H1 (cell line): Measurements from ENCODE around the gene DNAH10. TPM values are rescaled to one million over a fixed set of nuclear protein-coding genes. Genes with fewer than 3 reads are reported as not detected.

Experiments used
- CTCF ChIA-PET: fragments of 300-600 bp; sonication (Branson Sonifier 250); formaldehyde crosslinking; loops from one replicate; lab custom pipeline; 2021; ENCODE audit not compliant: partially characterized antibody; lab: Charles Lee
- POLR2A ChIA-PET: fragments of 300-600 bp; sonication (Branson Sonifier 250); formaldehyde crosslinking; loops from one replicate; lab custom pipeline; 2021; ENCODE audit warnings: inconsistent platforms; ENCODE audit not compliant: partially characterized antibody; lab: Charles Lee
- DNase-seq, 2 experiments: peaks; one replicate each; pipeline versions ENCODE4 v3.0.0 to v3.0.0-alpha.2; 2010 to 2022; ENCODE audit warnings: low spot score in 2 of 2, low read depth in 1 of 2, mixed read lengths in 1 of 2
- FAIRE-seq: peaks from 2 replicates; lab custom pipeline; 2011; peaks lifted over from hg19 to GRCh38; lab: Jason Lieb, UNC
- H2AFZ ChIP-seq: 2 replicates; pipeline ENCODE4 v1.8.1; 2012; ENCODE audit warnings: low read length, inconsistent platforms
- H2AK5ac ChIP-seq: 2 replicates; pipeline ENCODE4 v1.6.1; 2013; ENCODE audit warnings: low read depth, low read length
- H2BK120ac ChIP-seq: replicated peaks from 2 replicates; pipeline ENCODE3; 2013; ENCODE audit warnings: low read depth, low read length, inconsistent platforms
- H2BK12ac ChIP-seq: 2 replicates; pipeline ENCODE4 v1.6.1; 2013; ENCODE audit warnings: low read depth, low read length
- H2BK15ac ChIP-seq: 2 replicates; pipeline ENCODE4 v1.6.1; 2013; ENCODE audit warnings: low read length
- H2BK20ac ChIP-seq: 2 replicates; pipeline ENCODE4 v1.6.1; 2013; ENCODE audit warnings: low read length
- H2BK5ac ChIP-seq: 2 replicates; pipeline ENCODE4 v1.6.1; 2013; ENCODE audit warnings: low read depth, low read length
- H3K14ac ChIP-seq: 2 replicates; pipeline ENCODE4 v1.6.1; 2013; ENCODE audit warnings: inconsistent platforms; ENCODE audit not compliant: insufficient read length
- H3K18ac ChIP-seq: 2 replicates; pipeline ENCODE4 v1.6.1; 2013; ENCODE audit warnings: low read length; ENCODE audit errors: extremely low read depth
- H3K23ac ChIP-seq: 2 replicates; pipeline ENCODE4 v1.6.1; 2013; ENCODE audit warnings: inconsistent platforms; ENCODE audit not compliant: insufficient read length
- H3K23me2 ChIP-seq: 2 replicates; pipeline ENCODE4 v1.6.1; 2013; ENCODE audit warnings: low read depth, low read length
- H3K27ac ChIP-seq: 2 replicates; pipeline ENCODE4 v1.6.1; 2011; ENCODE audit warnings: low read depth, low read length, inconsistent platforms
- H3K27me3 ChIP-seq, 4 experiments: replicated peaks in 1 of 4; 1 replicate in 1 of 4; 2 replicates in 3 of 4; pipeline versions ENCODE4 v1.6.1 to v1.8.1; 2011 to 2013; ENCODE audit warnings: low read length in 3 of 4, mild to moderate bottlenecking in 3 of 4, inconsistent platforms in 2 of 4, mixed read lengths in 2 of 4, moderate library complexity in 1 of 4; ENCODE audit not compliant: control insufficient read depth in 3 of 4, insufficient read depth in 3 of 4; ENCODE audit errors: extremely low read depth in 1 of 4
- H3K36me3 ChIP-seq, 4 experiments: 2 replicates each; pipeline versions ENCODE4 v1.6.1 to v1.8.1; 2011 to 2013; ENCODE audit warnings: mild to moderate bottlenecking in 4 of 4, low read length in 3 of 4, moderate library complexity in 2 of 4, control low read depth in 1 of 4, inconsistent platforms in 1 of 4; ENCODE audit not compliant: insufficient read depth in 4 of 4, control insufficient read depth in 2 of 4
- H3K4ac ChIP-seq: replicated peaks from 2 replicates; pipeline ENCODE3; 2013; ENCODE audit warnings: low read length, low read depth, mixed read lengths, inconsistent platforms; ENCODE audit not compliant: insufficient read length
- H3K4me1 ChIP-seq, 4 experiments: replicated peaks in 1 of 4; 1 replicate in 1 of 4; 2 replicates in 3 of 4; pipeline versions ENCODE4 v1.6.1 to v1.8.1; 2011 to 2013; ENCODE audit warnings: low read length in 3 of 4, inconsistent platforms in 2 of 4, mixed read lengths in 1 of 4; ENCODE audit not compliant: insufficient read depth in 4 of 4, control insufficient read depth in 3 of 4
- H3K4me2 ChIP-seq, 2 experiments: 2 replicates each; pipeline versions ENCODE4 v1.6.1 to v1.8.1; 2011 to 2013; ENCODE audit warnings: low read depth in 2 of 2, low read length in 2 of 2, control low read depth in 1 of 2, inconsistent platforms in 1 of 2, mild to moderate bottlenecking in 1 of 2; ENCODE audit not compliant: insufficient read depth in 1 of 2
- H3K4me3 ChIP-seq, 4 experiments: fragments of 200-600, 300-600 bp in 1 of 4; sonication (generic), shearing (Covaris generic), sonication (Bioruptor Twin) in 1 of 4; 2 replicates each; pipeline versions ENCODE4 v1.5.1 to v1.8.1; 2011 to 2016; ENCODE audit warnings: low read length in 4 of 4, low read depth in 3 of 4, control low read depth in 2 of 4, inconsistent platforms in 2 of 4, mild to moderate bottlenecking in 2 of 4, mixed read lengths in 1 of 4, moderate library complexity in 1 of 4; ENCODE audit not compliant: insufficient read depth in 2 of 4; ENCODE audit errors: extremely low read depth in 1 of 4
- H3K56ac ChIP-seq: replicated peaks from 2 replicates; pipeline ENCODE3; 2013; ENCODE audit warnings: low read depth, mild to moderate bottlenecking, mixed read lengths, low read length, inconsistent platforms; ENCODE audit not compliant: insufficient read length
- H3K79me1 ChIP-seq: 2 replicates; pipeline ENCODE4 v1.6.1; 2013; ENCODE audit warnings: low read depth, low read length, control low read depth
- H3K79me2 ChIP-seq, 2 experiments: 2 replicates each; pipeline versions ENCODE4 v1.6.1 to v1.8.1; 2012 to 2013; ENCODE audit warnings: low read length in 2 of 2, mild to moderate bottlenecking in 2 of 2, inconsistent platforms in 1 of 2; ENCODE audit not compliant: insufficient read depth in 2 of 2, control insufficient read depth in 1 of 2
- H3K9ac ChIP-seq, 4 experiments: replicated peaks in 1 of 4; 1 replicate in 1 of 4; 2 replicates in 3 of 4; pipeline versions ENCODE4 v1.6.1 to v1.8.1; 2011 to 2013; ENCODE audit warnings: low read depth in 3 of 4, low read length in 3 of 4, control low read depth in 2 of 4, mild to moderate bottlenecking in 2 of 4, moderate library complexity in 2 of 4, inconsistent platforms in 1 of 4; ENCODE audit errors: extremely low read depth in 1 of 4
- H3K9me3 ChIP-seq, 2 experiments: 2 replicates each; pipeline versions ENCODE4 v1.6.1 to v1.8.1; 2012 to 2013; ENCODE audit warnings: mild to moderate bottlenecking in 2 of 2, moderate library complexity in 2 of 2, control low read depth in 1 of 2, inconsistent platforms in 1 of 2, low read depth in 1 of 2, low read length in 1 of 2, mixed read lengths in 1 of 2; ENCODE audit not compliant: insufficient read depth in 2 of 2
- H4K20me1 ChIP-seq, 2 experiments: replicated peaks in 1 of 2; 2 replicates each; pipeline versions ENCODE3 to v1.8.1; 2011 to 2013; ENCODE audit warnings: inconsistent platforms in 2 of 2, low read length in 2 of 2, mild to moderate bottlenecking in 1 of 2; ENCODE audit not compliant: insufficient read depth in 2 of 2, control insufficient read depth in 1 of 2
- H4K5ac ChIP-seq: 2 replicates; pipeline ENCODE4 v1.6.1; 2013; ENCODE audit warnings: low read length, low read depth, mixed read lengths, inconsistent platforms; ENCODE audit not compliant: insufficient read length
- H4K8ac ChIP-seq: 2 replicates; pipeline ENCODE4 v1.8.0; 2013; ENCODE audit warnings: mild to moderate bottlenecking, moderate library complexity, low read length, inconsistent platforms; ENCODE audit not compliant: insufficient read depth; ENCODE audit errors: extremely low read depth
- H4K91ac ChIP-seq: replicated peaks from 2 replicates; pipeline ENCODE3; 2013; ENCODE audit warnings: low read length, mixed read lengths, inconsistent platforms; ENCODE audit not compliant: insufficient read length
- JUN ChIP-seq: IDR thresholded peaks from 2 replicates; pipeline ENCODE4 v1.6.1; 2011; ENCODE audit warnings: low read depth, mild to moderate bottlenecking, improper control_type of control experiment, low read length
- NRF1 ChIP-seq: IDR thresholded peaks from 2 replicates; pipeline ENCODE4 v1.6.1; 2011; ENCODE audit warnings: mild to moderate bottlenecking, low read depth, low read length, improper control_type of control experiment
- SIX5 ChIP-seq: IDR thresholded peaks from 2 replicates; pipeline ENCODE4 v1.6.1; 2011; ENCODE audit warnings: mild to moderate bottlenecking, low read depth, low read length
- WGBS, 2 experiments: shearing (Covaris generic) in 1 of 2; methylation state at CpG; one replicate each; pipeline versions ENCODE4 v1.1.6 to v1.1.7; 2013 to 2015; ENCODE audit warnings: low lambda C conversion rate in 2 of 2, mixed read lengths in 2 of 2, inconsistent platforms in 1 of 2, low coverage in 1 of 2, missing lambda C conversion rate in 1 of 2; ENCODE audit not compliant: insufficient replicate concordance in 2 of 2, insufficient coverage in 1 of 2, insufficient read length in 1 of 2; ENCODE audit errors: extremely low coverage in 1 of 2, missing lambda C conversion rate in 1 of 2; 5-methylcytosine and 5-hydroxymethylcytosine counted together
- polyA plus RNA-seq, 7 experiments: library from polyadenylated mRNA; depleted of rRNA in 3 of 7; stranded (reverse) in 5 of 7; unstranded in 2 of 7; fragments of >200 nt in 5 of 7; fragments of 200-250 nt in 2 of 7; gene quantifications; 1 replicate in 5 of 7; 2 replicates in 1 of 7; 4 replicates in 1 of 7; pipeline versions ENCODE4 v1.2.1 to v1.2.3, GENCODE V29; 2011 to 2013; ENCODE audit warnings: missing spikeins in 2 of 7, mixed read lengths in 2 of 7
- total RNA-seq: library from RNA; stranded (reverse); fragmentation: NEBNext Ultra II Directional; extraction: Animal tissue kit (Norgen Biotek cat#: 25700); gene quantifications from 2 replicates; pipeline ENCODE4 v1.2.1, GENCODE V29; 2021

The DNAH10 gene
- total and polyA plus RNA-seq, 2 of the 8 experiments (the other 6 are each of a cell fraction or from before 2014, with no cell fraction given): 0.02 to 0.24 TPM

GRCh38 chr12:123828120-123828519, 66.0 kb downstream of the DNAH10 start:
- Histone ChIP-seq H3K9ac (no peak overlapping the region), H3K79me1 (no peaks in the 10 kb centered on the region), H3K56ac (no peak overlapping the region), H2AK5ac (no peak overlapping the region), H3K36me3 (no peaks in the 10 kb centered on the region), H3K4me1 (no peaks in the 10 kb centered on the region), H3K27ac (no peak overlapping the region), H4K8ac (no peak overlapping the region), H3K4ac (no peak overlapping the region), H2BK120ac (no peak overlapping the region), H4K5ac (no peak overlapping the region), H4K20me1 (no peaks in the 10 kb centered on the region), H2BK5ac (no peak overlapping the region), H3K79me2 (no peaks in the 10 kb centered on the region), H3K23ac (no peak overlapping the region), H3K9me3 (peaks cover 27 to 30% of the 10 kb centered on the region in 2 experiments), H2BK20ac (no peak overlapping the region), H3K4me3 (no peak overlapping the region), H3K4me2 (no peak overlapping the region), H2BK12ac (no peak overlapping the region), H3K23me2 (no peaks in the 10 kb centered on the region), H3K27me3 (no peaks in the 10 kb centered on the region), H3K14ac (no peak overlapping the region), H2AFZ (no peak overlapping the region), H2BK15ac (no peak overlapping the region), H3K18ac (no peak overlapping the region), H4K91ac (no peak overlapping the region)
- 84% methylated on average over 3 of the region's 3 CpGs; no CpG with 5 or more reads in 1 of the 2 experiments for whole genome bisulfite sequencing, 2 experiments
- FAIRE-seq (no peak), DNase-seq (no peak)
- ChIA-PET CTCF (interaction anchor here (1.0 kb wide), 1 partner anchor 9 kb away, joined by 3 read pairs; no protein-coding TSS in a partner anchor), POLR2A (no interaction called here)
- no peak for TF ChIP-seq SIX5
- TF ChIP-seq JUN: no peak
- TF ChIP-seq NRF1: no peak
